Kasumi-1 (cell line): ENCODE results near the gene ZSCAN10.
"Not testable (repeated sequence)": the region's sequence is repeated elsewhere in the genome, so short reads cannot be mapped to it uniquely, and the experiment has no call there.

Experiments
- DNase-seq, 2 experiments: peaks; one replicate each; lab custom pipeline; 2025; lab: John Stamatoyannopoulos, UW

ZSCAN10 gene

DNA sequence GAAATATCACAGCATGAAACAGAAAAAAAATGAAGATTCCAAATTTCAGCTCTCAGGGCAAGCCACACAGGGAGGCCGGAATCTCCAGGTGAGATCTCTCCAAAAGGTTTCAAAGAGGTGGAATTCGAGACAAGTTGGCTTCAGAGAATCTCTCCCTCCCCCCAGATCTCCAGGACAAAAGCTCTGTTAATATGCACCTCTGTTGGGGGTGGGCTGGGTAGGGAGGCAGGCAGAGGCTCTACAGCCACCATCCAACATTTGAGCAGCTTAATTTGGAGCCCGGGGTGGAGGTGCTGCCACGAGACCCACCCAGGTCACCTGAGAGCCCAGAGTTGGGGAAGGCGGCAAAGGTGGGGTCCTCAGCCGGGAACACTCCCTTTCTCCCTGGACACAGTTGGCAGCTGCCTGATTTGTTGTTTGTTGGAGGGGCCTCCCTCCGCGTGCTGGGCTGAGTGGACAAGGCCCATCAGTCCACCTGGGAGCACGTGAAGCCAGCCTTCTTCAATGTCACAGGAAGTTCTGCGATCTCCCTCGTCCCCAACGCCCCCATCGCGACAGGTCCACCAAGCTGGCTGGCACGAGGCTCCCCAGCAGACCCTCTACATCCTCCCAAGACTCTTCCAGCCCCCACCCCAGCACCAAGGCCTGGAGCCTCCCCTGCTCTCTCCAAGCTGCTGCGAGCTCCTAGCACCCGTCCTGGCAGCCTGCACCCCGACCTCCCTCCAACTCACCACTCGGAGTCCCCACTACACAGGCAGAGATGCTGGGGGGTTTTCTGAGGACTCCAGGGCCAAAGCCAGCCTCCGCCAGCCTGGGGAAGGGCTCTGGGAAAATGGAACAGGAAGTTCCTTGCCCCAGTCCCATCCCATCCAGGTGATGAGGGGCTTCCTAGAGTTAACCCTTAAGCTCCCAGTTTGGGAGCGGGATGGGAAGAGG is at the start of gene ZSCAN10:
TSS of gene ZSCAN10 (minus strand) at position 836 of the 936 bp plus-strand sequence. CDS start 6,357 bp downstream, outside the sequence.
- no peak for DNase-seq

GRCh38 chr16:3148256-3149192 is 49.4 kb upstream of the ZSCAN10 start:
- DNase-seq, result no peak

- DNase-seq, result no peak
These were observed 48.6 kb upstream of the ZSCAN10 start for GRCh38 chr16:3147757-3148104.

DNA sequence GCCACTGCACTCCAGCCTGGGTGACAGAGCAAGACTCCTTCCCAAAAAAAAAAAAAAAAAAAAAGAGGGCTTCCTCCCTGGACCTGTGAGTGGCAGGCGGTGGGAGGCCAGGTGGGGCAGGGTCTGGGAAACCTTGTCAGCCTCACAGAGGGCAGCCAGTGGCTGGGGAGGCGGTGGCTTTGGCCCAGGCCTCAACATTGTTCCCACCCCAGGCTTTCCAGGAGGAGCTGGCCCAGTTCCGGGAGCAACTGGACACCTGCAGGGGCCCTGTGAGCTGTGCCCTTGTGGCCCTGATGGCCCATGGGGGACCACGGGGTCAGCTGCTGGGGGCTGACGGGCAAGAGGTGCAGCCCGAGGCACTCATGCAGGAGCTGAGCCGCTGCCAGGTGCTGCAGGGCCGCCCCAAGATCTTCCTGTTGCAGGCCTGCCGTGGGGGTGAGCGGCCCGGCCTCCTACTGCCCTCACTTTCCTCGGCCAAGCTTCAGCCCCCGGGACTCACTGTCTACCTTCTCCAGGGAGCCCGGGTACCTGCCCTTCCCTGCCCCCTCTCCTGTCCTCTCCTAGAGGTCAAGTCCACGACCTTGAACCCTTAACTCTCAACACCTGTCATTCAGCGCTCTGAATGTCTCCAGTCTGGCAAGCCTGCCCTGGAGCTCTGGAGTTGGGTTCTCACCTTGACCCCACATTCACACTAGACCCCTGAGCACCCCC is 48.1 kb upstream of the ZSCAN10 start:
- DNase-seq, result no peak

DNA sequence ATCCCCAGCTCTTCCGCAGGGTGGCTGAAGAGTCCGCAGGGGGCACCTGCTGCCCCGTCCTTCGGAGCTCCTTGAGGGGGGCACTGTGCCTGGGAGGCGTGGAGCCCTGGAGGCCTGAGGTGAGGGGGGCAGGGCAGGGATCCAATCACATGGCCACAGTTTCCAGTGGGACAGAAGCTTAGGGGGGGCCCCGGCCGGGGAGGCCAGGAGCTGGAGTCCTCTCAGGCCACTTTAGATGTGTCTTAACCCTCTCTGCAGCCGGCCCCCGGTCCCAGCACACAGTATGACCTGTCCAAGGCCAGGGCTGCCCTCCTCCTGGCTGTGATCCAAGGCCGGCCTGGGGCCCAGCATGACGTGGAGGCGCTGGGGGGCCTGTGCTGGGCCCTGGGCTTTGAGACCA is 46.6 kb upstream of the ZSCAN10 start:
- DNase-seq, result no peak

- DNase-seq, result no peak
These were observed 46.1 kb upstream of the ZSCAN10 start for GRCh38 chr16:3145151-3145550.

DNA sequence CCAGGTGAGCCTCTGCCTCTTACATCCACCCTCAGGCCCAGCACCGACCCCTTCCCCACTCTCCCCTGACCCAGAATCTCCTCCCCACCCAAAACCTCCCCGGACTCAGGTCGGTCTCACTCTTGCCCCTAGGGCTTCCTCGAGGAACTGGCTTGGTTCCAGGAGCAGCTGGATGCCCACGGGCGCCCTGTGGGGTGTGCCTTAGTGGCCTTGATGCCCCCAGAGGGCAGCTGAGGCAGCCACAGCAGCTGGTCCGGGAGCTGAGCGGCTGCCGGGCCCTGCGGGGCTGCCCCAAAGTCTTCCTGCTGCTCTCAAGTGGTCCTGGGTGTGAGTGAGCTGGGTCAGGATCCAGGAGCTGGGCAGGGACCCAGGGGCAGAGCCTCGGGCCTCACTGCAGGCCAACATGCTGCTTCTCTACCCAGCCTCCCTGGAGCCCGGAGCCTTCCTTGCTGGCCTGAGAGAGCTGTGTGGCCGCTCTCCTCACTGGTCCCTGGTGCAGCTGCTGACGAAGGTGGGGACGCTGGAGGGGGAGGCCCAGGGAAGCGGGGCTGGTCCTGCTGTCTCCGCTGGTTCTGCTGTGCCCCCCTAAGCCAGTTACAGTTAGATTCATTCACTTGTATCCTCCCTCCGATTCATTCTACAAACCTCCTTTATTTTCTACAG is 45.4 kb upstream of the ZSCAN10 start:
- DNase-seq, result no peak

- DNase-seq, result no peak
These were observed 44.7 kb upstream of the ZSCAN10 start for GRCh38 chr16:3143598-3144320.

DNA sequence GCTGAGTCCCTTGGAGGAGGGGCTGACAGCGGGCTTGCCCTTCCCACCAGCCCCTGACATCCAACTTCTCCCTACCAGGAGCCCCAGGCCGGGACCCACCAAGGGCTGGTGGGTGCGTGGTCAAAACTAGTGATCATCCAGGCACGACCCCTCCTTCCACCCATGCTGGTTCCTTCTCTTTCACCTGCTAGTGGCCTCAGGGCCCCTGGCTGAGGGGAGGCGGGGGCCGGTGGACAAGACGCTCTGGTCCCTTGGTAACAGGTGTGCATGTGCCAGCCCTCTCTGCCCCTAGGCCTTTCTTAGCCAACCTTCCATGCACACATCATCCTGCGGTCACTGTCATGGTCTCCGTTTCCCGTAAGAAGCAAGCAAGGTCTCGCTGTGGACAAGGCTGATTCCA is 44.1 kb upstream of the ZSCAN10 start:
- no peak for DNase-seq

DNA sequence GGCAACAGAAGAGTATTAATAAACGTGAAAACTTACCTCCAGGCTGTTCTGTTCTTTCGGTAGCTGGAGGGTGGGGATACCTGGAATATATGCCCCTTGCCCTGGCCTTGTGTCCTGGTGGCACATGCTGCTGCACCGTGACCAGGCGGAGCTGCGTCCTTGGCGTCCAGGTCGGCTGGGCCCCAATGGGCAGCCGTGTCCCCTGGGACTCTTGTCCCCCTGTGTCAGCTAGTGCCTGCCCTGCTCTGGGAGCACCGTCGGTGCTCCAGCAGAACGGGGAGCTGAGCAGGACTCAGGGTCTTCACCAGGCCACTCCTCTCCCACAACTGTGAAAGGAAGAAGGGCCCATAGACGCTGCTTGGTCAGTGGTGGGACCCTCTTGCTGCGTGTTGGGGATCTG is 43.7 kb upstream of the ZSCAN10 start:
- DNase-seq, result no peak

GRCh38 chr16:3142327-3142726 is 43.2 kb upstream of the ZSCAN10 start:
- no peak for DNase-seq

DNA sequence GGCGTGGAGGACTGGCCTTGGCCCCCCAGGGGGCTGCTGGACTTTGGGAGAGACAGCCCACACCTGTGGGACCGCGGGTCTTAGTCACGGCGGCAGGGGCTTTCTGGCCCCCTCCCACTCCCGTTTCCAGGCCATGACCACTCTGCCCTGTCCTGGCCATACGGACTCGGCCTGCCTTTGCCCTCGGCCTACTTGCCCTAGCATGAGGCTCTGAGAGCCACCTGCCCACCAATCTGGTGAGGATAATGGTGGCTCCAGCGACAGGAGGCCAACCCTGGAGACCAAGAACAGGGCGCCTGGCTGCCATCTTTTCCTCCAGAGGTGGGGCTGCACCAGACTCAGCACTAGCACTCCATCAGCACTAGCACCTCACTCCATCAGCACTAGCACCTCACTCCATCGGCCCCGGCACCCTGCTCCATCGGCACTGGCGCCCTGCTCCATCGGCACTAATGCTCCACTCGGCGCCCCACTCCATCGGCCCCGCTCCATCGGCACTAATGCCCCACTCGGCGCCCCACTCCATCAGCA is 42.8 kb upstream of the ZSCAN10 start:
- DNase-seq, result no peak

DNA sequence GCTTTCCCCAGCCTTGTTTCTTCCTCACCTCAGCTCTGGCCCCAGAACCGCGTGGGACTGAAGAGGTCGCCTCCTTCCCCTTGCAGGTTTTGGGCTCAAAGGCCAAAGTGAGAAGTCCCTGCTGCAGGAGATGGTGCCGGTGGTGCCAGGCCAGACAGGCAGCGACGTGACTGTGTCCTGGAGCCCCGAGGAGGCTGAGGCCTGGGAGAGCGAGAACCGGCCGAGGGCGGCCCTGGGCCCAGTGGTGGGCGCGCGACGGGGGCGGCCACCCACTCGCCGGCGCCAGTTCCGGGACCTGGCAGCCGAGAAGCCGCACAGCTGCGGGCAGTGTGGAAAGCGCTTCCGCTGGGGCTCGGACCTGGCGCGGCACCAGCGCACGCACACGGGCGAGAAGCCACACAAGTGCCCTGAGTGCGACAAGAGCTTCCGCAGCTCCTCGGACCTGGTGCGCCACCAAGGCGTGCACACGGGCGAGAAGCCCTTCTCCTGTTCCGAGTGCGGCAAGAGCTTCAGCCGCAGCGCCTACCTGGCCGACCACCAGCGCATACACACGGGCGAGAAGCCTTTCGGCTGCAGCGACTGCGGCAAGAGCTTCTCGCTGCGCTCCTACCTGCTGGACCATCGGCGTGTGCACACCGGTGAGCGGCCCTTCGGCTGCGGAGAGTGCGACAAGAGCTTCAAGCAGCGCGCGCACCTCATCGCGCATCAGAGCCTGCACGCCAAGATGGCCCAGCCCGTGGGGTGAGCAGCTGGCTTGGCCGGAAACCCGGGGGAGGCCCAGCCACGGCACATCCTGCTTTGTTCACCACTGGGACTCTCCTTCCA is 41.7 kb upstream of the ZSCAN10 start:
- DNase-seq, result no peak

DNA sequence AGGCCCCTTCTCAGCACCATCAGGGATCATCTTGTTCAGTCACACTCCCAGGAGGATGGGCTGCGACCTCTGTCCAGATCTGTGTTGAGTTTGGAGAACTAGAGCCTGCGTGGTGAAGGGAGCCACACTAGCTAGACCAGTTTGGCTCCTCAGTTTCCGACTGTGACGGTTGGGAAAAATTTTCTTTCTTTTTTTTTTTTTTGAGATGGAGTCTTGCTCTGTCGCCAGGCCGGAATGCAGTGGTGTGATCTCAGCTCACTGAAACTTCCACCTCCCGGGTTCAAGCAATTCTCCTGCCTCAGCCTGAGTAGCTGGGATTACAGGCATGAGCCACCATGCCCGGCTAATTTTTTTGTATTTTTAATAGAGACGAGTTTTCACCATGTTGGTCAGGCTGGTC is 40.5 kb upstream of the ZSCAN10 start:
- not testable (repeated sequence) for DNase-seq

- DNase-seq, result no peak
These were observed 39.8 kb upstream of the ZSCAN10 start for GRCh38 chr16:3138823-3139426.

DNA sequence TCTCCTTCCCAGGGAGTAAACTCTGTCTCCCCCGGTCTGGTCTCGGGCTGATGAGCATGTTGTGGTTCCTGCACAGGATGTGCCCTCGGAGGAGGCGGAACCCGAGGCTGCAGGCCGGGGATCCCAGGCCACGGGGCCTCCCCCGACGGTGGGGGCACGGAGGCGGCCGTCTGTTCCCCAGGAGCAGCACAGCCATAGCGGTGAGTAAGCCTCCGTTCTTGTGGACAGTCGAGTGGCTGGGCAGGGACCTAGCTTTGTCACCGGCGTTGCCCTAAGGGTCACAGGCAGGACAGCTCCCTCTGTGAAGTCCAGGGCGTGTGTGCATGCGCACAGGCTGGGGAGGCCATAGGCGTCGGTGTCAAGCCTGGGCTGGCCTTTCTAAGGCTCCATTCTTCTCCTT is 39.2 kb upstream of the ZSCAN10 start:
- no peak for DNase-seq

GRCh38 chr16:3137267-3137666 is 38.2 kb upstream of the ZSCAN10 start:
- DNase-seq, result no peak

GRCh38 chr16:3135126-3135715 is 36.1 kb upstream of the ZSCAN10 start:
- DNase-seq, result no peak
